Brain pericyte (primary cell): Measurements from ENCODE around the gene ESR2.
"Not testable (repeated sequence)": the region's sequence is repeated elsewhere in the genome, so short reads cannot be mapped to it uniquely, and the experiment has no call there.

Experiments used
- DNase-seq: peaks from one replicate; pipeline ENCODE4 v3.0.0-alpha.2; 2012; ENCODE audit warnings: low read depth, low spot score

ESR2 gene

DNA sequence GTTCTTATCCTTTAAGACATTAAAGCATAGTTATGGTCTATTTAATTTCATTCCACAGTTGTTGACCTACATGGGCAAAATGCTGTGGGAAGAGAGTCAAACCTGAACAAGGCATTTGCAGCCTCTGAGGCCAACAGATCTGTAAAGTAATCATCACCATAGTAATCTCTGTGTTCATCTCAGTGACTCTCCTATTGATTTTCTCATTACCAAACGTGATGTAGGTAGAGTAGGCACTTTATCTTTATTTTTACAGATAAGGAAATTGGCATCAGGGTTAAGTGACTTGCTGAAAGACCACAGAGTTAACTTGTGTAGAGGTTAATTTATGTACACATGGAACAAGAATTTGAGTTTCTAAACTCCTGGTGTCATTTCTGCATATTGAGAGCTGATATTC is 203.0 kb downstream of the ESR2 start:
- DNase-seq: no peak

DNA sequence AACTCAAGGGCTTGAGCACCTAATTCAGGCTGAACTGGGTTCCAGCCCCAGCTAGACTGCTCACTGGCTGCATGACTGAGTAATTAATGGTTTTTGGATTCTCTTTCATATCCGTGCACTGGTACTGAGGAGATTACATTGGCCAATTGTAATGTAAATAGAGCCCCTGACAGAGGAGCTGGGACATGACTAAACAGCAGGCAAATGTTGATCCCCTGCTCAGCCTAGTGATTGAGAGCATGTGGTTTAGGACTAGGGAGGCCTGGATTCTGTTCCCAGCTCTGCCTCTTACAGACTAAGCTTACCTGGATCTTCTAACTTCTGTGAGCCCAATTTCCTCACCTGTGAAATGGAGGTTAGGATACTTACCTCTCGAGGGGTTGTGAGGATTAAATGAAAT is 204.3 kb downstream of the ESR2 start:
- DNase-seq: no peak

DNA sequence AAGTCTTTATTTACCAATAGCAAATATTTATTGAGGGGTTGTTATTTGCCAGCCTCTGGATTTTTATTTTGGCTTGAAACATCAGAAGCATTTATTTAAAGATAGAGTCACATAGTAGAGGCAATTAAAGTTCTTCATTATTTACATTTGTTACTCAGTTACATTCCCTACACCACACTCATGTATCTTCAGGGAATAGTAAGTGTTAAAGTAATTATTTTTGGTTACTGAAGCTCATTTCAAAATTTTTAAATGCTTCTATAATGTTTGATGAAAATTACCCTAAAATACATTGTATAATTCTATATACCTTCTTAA is 205.6 kb downstream of the ESR2 start:
- DNase-seq: no peak

DNA sequence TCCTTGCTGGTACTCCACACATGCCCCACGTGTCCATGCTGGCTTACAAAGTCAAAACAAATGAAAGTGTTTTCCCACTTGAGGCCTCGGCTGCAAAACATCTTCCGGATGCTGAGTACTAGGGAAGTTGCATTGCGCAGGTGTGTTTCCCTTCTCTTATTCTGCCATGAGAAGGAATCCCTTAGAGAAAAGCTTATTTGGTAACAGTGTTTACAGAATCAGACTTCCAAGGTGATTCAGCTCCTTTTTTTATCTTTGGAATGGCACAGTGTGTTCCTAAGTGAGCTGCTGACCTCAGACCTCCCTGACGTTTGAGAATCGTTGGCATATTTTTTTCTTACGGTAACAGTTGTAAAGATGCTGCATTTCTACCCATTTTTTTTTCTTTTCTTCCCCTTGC is 211.3 kb downstream of the ESR2 start:
- DNase-seq: no peak

DNA sequence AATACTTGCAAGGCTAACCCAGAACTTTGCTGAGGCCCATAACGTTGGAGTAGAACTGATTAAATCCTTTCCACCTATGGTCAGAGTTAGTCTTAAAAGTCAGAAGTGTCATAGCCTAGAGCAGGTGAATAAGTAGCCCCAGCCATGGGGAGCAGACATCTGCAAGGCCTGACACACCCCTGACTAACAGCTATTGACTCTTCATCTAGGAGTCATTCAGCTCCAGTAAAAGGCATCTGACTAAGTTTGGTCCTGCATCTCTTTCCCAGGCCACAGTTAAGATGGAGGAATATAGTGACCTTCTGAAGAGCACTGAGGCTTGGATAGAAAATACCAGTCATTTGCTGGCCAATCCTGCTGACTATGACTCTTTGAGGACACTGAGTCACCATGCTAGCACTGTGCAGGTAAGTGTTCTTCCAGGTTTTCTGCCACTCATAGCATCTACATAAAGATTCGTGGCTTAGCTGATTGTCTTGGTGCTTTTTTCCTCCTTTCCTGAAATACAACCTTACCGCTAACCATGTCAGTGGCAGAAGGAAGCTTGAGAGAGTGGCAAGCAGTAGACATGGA is 212.9 kb downstream of the ESR2 start:
- DNase-seq: no peak

DNA sequence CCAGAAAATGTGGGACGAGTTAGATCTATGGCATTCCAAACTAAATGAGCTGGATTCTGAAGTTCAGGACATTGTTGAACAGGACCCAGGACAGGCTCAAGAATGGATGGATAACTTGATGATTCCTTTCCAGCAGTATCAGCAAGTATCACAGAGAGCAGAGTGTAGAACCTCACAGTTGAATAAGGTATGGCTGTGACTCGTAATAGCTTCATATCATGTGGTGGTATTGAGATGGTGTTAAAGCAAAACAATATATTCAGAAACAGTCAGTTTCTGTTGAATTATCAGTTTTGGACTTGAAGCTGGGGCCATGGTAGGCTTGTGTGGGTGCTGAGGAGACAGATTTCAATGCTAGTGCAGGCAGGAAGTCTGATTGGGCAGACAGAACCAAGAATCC is 213.7 kb downstream of the ESR2 start:
- no peak for DNase-seq

DNA sequence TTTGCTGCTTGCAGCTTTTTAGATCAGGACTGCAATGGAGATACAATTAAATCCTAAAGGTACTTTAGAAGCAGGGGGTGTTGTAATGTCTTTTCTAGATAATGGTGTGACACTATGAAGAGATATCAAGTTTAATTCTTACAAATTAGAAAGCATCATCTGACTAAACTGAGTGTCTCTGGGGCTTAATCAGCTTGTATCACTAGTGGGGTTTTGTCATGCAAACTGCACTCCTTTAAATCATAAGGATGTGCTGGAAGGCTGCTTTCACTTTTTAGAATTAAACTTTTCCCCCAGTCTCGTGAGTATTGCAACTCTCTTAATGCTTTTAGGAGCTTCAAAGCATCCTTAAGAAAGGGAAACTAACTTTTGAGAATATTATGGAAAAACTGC is 218.6 kb downstream of the ESR2 start:
- no peak for DNase-seq

DNA sequence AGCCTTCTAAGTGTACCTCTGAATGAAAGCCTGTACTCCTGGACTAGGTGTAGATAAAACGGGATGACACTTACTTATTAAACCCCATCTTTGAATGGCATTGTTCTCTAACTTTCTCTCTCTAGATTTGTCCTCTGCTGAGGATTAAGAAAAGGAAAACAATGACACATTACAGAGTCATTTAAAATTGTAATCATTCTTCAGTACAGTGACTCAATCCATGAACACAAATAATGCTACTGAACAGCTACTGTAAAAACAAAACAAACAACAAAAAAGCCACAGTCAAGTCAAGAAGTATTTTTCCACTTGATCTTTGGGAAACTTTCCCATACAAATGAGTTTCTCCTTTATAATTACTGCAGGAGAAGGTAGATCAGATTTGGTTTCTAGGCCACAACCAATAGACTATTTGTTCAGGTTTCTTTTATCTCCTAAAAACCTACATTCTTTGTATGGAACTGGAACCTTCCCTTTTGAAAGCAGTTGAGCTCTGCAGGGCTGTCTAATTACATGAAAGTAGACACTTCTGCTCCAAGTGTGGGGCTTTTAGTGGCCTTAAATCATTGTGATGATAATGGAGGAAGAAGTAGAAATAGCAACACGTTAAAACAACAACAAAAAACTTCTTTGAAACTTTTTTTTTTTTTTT is 219.1 kb downstream of the ESR2 start:
- no peak for DNase-seq

DNA sequence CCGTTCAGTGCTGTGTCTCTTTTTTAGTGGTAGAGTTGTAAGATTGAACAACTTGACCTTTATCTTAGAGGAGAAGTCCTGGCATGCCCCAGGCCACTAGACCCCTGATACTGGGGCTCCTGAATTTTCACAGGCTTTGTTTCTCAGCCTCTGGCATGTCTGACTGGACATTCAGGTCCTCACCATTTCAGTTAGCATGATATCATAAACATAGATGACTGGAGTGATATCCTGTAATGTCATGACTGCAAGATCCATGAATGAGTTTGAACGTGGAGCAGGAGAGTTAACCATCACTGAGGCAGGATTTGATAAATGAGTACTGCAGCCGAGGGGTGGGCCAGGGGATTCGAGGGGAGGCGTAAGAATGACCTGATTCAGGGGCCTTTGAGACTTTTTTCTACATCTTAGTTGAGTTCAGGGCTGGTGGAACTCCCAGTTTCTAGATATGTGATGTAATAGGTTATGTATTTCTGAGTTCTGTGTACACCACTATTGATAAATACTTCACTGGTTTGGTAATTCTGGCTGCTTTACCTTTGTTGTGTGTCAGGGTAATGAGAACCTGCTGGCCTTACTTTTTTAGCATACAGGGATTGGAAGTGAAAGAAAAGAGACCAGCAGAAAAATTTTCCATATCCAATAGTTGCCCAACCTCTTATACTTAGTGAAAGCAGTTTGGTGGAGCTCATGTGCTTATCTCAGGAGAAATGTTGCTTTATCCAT is 224.4 kb downstream of the ESR2 start:
- no peak for DNase-seq

DNA sequence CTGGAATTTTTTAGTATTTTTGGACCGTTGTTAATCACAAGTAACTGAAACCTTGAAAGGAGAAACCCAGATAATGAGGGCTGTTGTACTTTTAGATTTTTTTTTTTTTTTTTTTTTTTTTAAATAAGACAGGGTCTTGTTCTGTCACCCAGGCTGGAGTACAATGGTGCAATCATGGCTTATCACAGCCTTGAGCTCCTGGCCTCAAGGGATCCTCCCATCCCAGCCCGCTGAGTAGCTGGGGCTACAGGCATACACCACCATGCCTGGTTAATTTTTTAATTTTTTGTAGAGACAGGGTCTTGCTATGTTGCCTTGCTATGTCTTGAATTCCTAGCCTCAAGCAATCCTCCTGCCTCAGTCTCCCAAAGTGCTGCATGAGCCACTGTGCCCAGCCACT is 229.7 kb downstream of the ESR2 start:
- no peak for DNase-seq

DNA sequence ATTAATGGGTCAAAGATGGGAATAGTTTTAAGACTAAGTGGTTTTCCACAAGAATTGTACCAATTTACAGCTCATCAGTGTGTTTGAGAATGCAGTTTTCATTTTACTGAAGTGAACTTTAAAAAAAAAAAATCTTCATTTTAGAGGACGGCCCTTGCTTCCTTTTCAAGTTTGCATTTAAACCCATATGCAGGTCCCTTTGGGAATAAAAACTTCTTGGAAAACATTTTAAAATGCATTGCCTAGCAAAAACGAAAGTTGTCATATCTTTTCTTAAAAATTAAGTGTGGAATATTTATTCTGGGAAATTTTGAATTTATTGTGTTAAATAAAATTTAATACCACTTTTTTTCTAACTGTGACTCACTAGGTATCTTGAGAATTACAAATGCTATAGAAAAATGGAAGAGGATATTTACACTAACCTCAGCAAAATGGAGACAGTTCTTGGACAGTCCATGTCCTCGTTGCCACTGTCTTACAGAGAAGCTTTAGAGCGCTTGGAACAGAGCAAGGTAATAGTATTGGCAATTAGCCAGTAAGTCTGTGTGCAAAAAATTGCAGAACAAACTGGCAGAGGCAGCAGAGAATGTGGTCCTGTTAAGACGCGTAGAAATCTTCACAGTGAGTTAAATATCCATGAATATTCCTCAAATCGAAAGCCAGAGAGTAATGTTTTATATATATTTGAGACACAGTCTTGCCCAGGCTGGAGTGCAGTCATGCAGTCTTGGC is 231.6 kb downstream of the ESR2 start:
- DNase-seq: no peak

DNA sequence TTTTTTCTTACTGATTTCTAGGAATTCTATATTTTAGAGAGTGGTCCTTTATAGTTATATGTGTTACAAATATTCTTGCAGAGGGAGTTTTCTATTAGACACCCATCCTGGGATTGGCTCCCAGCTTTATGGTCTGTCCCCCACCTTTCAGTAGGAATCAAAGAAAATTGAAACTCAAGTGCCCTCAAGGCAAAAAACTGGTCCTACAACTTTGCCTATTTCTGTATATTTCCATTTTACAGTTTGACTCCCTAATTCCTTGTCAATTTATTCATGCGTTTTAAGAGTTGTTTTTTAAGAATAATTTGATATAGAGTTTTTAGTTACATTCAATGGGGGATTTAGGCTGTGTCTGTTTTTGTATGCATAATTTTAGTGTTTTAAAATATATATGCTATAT is 232.5 kb downstream of the ESR2 start:
- DNase-seq: no peak

DNA sequence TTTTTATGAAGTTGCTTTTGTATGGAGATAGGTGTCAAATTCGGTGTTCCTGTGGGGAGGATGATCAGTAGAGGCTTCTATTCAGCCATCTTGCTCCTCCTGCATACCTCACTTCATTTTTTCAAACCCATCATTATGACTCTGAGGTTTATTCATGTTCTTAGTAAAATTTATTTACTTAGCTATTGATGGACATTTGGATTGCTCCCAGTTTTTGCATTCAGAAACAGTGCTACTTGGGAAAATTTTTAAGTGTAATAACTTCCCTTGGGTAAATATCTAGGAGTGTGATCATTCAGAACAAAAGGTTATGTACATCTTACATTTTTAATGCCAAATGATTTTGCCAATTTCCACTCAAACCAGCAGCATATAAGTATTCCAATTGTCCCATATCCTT is 233.1 kb downstream of the ESR2 start:
- no peak for DNase-seq

DNA sequence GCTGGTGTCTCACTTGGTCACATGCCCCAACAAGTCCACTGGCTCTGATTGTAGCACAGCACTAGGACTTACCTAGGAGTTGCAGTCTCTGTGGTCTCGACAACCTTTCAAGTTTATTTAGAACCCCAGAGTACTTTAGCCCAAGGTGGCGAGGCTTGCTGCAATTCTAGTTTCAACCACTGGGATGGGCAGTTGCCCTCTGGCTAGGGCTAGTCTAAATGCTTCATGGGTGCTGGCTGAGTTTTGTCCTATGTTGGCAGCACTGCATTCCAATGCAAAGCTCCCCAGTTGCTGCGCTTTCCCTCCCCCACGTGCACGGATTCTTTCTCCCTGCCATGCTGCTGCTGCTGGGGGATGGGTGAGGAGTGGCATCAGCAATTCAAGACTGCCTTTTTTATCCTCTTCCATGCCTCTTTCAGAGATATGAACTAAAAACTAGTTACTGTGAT is 233.5 kb downstream of the ESR2 start:
- no peak for DNase-seq

DNA sequence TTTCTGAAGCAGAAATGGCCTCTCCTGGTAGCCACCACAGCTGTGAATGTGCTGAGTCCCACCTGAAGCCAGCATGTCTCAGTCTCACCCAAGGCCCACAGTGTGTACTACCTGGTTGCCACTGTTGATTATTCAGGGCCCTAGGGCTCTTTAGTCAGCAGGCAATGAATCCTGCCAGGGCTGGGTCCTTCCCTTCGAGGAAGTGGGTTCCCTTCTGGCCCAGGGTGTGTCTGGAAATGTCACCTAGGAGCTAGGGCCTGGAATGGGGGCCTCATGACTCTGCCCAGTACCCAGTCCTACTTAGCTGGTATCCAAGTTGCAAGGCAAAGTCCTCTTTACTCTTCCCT is 234.0 kb downstream of the ESR2 start:
- no peak for DNase-seq

DNA sequence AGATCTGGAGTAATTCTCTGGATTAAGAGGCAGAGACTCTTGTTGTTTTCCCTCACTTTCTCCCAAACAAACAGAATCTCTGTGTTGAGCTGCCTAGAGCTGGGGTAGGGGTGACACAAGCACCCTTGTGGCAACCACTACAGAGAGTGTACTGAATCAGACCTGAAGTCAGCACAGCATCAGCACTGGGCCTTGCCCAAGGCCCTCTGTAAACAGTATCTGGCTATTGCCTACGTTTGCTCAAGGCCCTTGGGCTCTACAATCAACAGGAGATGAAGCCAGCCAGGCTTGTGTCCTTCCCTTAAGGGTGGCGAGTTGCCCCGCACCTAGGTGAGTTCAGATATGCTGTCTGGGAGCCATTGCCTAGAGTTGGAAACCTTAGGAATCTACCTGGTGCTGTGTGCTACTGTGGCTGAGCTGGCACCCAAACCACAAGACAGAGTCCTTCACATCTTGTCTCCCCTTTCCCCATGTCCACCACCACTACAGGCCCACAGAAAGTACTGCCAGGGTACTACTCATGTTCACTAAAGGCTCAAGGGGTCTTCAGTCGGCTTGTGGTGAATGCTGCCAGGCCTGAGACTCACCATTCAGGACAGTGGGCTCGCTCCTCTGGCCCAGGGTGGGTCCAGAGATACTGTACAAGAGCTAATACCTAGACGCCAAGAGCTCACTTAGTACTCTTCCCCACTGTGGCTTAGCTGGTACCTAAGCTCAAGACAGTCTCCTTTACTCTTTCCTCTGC is 234.5 kb downstream of the ESR2 start:
- DNase-seq: no peak

DNA sequence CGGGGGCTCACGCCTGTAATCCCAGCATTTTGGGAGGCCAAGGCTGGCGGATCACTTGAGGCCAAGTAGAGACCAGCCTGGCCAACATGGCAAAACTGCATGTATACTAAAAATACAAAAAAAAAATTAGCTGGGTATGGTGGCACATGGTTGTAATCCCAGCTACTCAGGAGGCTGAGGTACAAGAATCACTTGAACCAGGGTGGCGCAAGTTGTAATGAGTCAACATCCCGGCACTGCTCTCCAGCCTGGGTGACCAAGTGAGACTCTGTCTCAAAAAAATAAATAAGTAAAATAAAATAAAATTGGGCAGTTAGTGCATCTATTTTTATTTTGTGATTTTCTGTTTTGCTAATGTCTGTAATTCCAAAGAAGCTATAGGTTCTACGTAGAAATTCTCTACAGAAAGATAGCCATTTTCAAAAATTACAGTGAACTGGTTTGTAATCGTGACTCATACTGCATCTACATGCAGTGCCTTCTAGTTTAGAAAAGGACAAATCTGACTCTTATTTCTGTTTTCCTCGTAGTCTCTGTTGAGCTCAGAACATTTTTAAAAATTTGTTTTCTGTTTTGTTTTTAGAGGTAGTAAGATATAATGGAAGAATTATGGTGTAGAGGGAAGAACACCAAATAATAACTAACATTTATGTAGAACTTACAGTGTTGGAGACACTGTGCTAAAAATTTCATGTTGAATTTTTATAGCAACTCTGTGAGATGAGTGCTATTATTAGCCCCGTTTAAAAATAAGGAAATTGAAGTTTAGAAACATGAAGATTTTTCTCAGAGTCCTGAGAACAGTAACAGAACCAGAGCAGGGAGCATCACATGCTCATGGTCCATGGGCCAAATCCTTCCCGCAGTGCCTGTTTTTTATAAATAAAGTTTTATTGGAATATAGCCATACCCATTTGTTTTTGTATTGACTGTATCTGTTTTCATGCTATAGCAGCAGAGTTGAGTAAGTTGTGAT is 240.2 kb downstream of the ESR2 start:
- DNase-seq: no peak

DNA sequence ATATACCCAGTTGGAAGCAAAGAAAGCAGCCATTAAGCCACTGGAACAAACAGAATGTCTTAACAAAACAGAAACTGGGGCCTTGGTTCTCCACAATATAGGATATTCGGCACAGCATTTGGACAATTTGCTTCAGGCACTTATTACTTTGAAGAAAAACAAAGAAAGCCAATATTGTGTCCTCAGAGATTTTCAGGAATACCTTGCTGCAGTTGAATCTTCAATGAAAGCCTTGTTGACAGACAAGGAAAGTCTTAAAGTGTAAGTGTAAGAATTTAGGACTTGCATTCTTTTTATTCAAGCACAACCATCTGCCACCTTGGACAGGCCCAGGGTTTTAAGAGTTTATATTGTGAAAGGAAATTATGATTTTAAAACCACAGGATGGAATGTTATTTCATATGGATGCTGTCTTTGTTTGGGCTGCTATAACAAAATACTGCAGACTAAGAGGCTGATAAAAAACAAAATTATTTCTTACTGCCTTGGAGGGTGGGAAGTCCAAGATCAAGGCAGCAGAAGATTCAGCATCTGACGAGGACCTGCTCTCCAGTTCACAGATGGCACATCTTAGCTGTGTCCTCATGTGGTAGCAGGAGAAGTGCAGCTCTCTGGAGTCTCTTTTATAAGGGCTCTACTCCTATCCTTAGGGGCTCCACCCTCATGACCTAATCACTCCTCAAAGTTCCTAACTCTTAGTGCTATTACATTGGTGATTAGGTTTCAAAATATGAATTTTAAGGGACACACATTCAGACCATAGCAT is 244.4 kb downstream of the ESR2 start:
- no peak for DNase-seq

DNA sequence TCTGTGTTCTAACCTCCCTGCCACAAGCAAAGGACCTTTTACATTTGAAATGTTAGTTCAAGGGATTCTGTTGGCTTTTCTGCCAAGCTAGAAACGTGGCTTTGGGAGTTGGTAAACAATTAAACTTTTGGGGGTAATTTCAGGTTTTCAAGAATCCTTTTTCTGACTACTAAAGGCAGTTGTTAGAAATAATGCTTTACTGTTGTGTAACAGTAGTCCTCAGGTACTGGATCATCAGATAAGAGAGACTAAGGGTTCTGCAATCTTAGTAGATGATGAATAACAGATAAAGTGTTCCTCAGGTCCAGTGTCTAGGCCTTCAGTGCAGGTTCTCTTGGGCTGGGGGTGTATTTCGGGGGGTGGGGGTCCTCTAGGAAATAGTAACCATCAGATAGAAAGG is 249.1 kb downstream of the ESR2 start:
- DNase-seq: no peak

DNA sequence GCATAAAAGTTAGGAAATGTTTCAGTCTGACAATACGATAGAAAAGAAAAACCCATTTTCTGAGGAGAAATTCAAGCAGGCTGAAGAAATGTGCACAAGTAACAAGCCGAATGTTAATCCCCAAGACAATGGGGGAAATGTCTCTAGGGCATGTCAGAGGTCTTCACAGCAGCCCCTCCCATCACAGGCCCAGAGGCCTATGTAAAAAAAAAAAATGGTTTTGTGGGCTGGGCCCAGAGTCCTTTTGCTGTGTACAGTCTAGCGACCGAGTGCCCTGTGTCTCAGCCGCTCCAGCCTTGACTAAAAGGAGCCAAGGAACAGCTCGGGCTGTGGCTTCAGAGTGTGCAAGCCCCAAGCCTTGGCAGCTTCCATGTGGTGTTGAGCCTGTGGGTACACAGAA is 250.9 kb downstream of the ESR2 start:
- DNase-seq: not testable (repeated sequence)
